HepG2 (cell line): Measurements from ENCODE around the gene RNASE13. TPM values are rescaled to one million over a fixed set of nuclear protein-coding genes. Genes with fewer than 3 reads are reported as not detected.
A peak's percentile ranks its signal among the peaks of the same experiment; 100 is the strongest.

Experiments
- ELK4 ChIP-seq: sonication (generic); formaldehyde crosslinking; IDR thresholded peaks from 2 replicates; pipeline ENCODE4 v1.9.0; 2021; ENCODE audit warnings: missing genetic modification reagents, borderline replicate concordance
- HBP1 ChIP-seq: IDR thresholded peaks from 2 replicates; pipeline ENCODE4 v1.6.1; 2016; ENCODE audit warnings: low read depth, control low read depth
- HMGXB3 ChIP-seq: sonication (generic); formaldehyde crosslinking; IDR thresholded peaks from 2 replicates; pipeline ENCODE4 v1.4.0; 2020; ENCODE audit warnings: missing genetic modification reagents, borderline replicate concordance
- HNF4A ChIP-seq: sonication (generic); formaldehyde crosslinking; IDR thresholded peaks from 2 replicates; pipeline ENCODE4 v1.4.0; 2020; ENCODE audit warnings: missing genetic modification reagents
- KMT2B ChIP-seq: IDR thresholded peaks from 2 replicates; pipeline ENCODE4 v1.6.1; 2016; ENCODE audit warnings: missing genetic modification reagents, missing compliant biosample characterization
- MAX ChIP-seq: IDR thresholded peaks from 2 replicates; pipeline ENCODE4 v1.6.1; 2012; ENCODE audit warnings: inconsistent platforms
- RBM39 ChIP-seq: fragments of 200-400 bp; formaldehyde crosslinking; IDR thresholded peaks from one replicate; pipeline ENCODE4 v1.6.1; 2018; ENCODE audit warnings: antibody characterized with exemption, mild to moderate bottlenecking, low read depth, low read length; ENCODE audit not compliant: poor library complexity, severe bottlenecking
- SALL1 ChIP-seq: sonication (generic); formaldehyde crosslinking; IDR thresholded peaks from 2 replicates; pipeline ENCODE4 v1.8.0; 2022; ENCODE audit warnings: mild to moderate bottlenecking, missing genetic modification reagents
- SAP130 ChIP-seq: IDR thresholded peaks from 2 replicates; pipeline ENCODE4 v1.6.1; 2016; ENCODE audit warnings: low read depth
- SMARCE1 ChIP-seq: fragments of 450-650 bp; IDR thresholded peaks from 2 replicates; pipeline ENCODE4 v1.6.1; 2017; ENCODE audit warnings: borderline replicate concordance
- SP2 ChIP-seq: sonication (generic); formaldehyde crosslinking; IDR thresholded peaks from 2 replicates; pipeline ENCODE4 v1.5.1; 2020; ENCODE audit warnings: mild to moderate bottlenecking, missing genetic modification reagents
- TBL1XR1 ChIP-seq: fragments of 150-350 bp; IDR thresholded peaks from 2 replicates; pipeline ENCODE4 v1.6.1; 2014; ENCODE audit warnings: borderline replicate concordance, low read length; ENCODE audit not compliant: partially characterized antibody
- TBX2 ChIP-seq: sonication (generic); formaldehyde crosslinking; IDR thresholded peaks from 2 replicates; pipeline ENCODE4 v1.5.0; 2020; ENCODE audit warnings: missing genetic modification reagents, mild to moderate bottlenecking, borderline replicate concordance
- ZFY ChIP-seq: sonication (generic); formaldehyde crosslinking; IDR thresholded peaks from 2 replicates; pipeline ENCODE4 v1.4.0; 2020; ENCODE audit warnings: missing genetic modification reagents
- ZGPAT ChIP-seq: IDR thresholded peaks from 2 replicates; pipeline ENCODE4 v1.6.1; 2016; ENCODE audit warnings: mild to moderate bottlenecking
- ZNF143 ChIP-seq: sonication (generic); formaldehyde crosslinking; IDR thresholded peaks from 2 replicates; pipeline ENCODE4 v1.4.0; 2020; ENCODE audit warnings: missing genetic modification reagents
- ZNF280B ChIP-seq: sonication (generic); formaldehyde crosslinking; IDR thresholded peaks from 2 replicates; pipeline ENCODE4 v1.5.0; 2020; ENCODE audit warnings: missing genetic modification reagents, mild to moderate bottlenecking, borderline replicate concordance
- ZNF788 ChIP-seq: sonication (generic); formaldehyde crosslinking; IDR thresholded peaks from 2 replicates; pipeline ENCODE4 v1.5.0; 2020; ENCODE audit warnings: mild to moderate bottlenecking, missing genetic modification reagents, borderline replicate concordance
- polyA plus RNA-seq, 8 experiments: library from polyadenylated mRNA; depleted of rRNA in 3 of 8; stranded (reverse) in 7 of 8; unstranded in 1 of 8; fragments of >200 nt; fragmentation: Illumina TruSeq in 4 of 8; extraction: Trizol in 4 of 8; gene quantifications; 2 replicates each; pipeline versions ENCODE4 v1.2.1 to v1.2.3, GENCODE V29; 2011 to 2016; ENCODE audit warnings: low read depth in 4 of 8, missing spikeins in 1 of 8, mixed read lengths in 1 of 8; ENCODE audit not compliant: insufficient read depth in 1 of 8
- total RNA-seq, 5 experiments: library from RNA; depleted of rRNA; stranded (reverse); fragments of >200 nt; fragmentation: Illumina TruSeq; extraction: Trizol; gene quantifications; 2 replicates each; pipeline ENCODE4 v1.2.3, GENCODE V29; 2016; ENCODE audit warnings: low read depth in 1 of 5

The RNASE13 gene
- total and polyA plus RNA-seq, 2 of the 13 experiments (the other 11 are each of a cell fraction or from before 2014, with no cell fraction given), result 1.0 TPM; not detected in 1

GRCh38 chr14:20989787-20990600 is 44.6 kb downstream of the RNASE13 start, which contains the start of gene METTL17 (continued):
- TF ChIP-seq RBM39 (peak; percentile 79), TBX2 (CRISPR knock-in tag) (peak; percentile 63), TBL1XR1 (no peak), HNF4A (peak; percentile 28; the same call in 1 of the 2 replicates), ZNF280B (CRISPR knock-in tag) (peak; percentile 85; the same call in 1 of the 2 replicates), ZNF788 (CRISPR knock-in tag) (peak; percentile 77; the same call in 1 of the 2 replicates), ZFY (peak; percentile 97), SP2 (CRISPR knock-in tag) (peak; percentile 70), KMT2B (CRISPR knock-in tag) (peak; percentile 78; the same call in 1 of the 2 replicates), HMGXB3 (CRISPR knock-in tag) (peak; percentile 99), ELK4 (CRISPR knock-in tag) (no peak), SAP130 (peak; percentile 79), MAX (peak; percentile 77), ZGPAT (CRISPR knock-in tag) (peak; percentile 79), SALL1 (peak; percentile 78), ZNF143 (peak; percentile 38; the same call in 1 of the 2 replicates), SMARCE1 (no peak), HBP1 (peak; percentile 78; the same call in 1 of the 2 replicates)
